Endothelial cell of umbilical vein (primary cell): Measurements from ENCODE around the gene RARA.

Experiments used
- CTCF ChIP-seq, 2 donors: IDR thresholded peaks; 1 replicate in 1 of 2; 2 replicates in 1 of 2; pipeline ENCODE4 v1.5.1; 2011; ENCODE audit warnings: low read length in 2 of 2, mild to moderate bottlenecking in 2 of 2, moderate library complexity in 2 of 2, control low read depth in 1 of 2, inconsistent platforms in 1 of 2, low read depth in 1 of 2; ENCODE audit not compliant: insufficient read depth in 1 of 2; ENCODE audit errors: extremely low read depth in 1 of 2
- EZH2 ChIP-seq: IDR thresholded peaks from 2 replicates; pipeline ENCODE4 v1.6.1; 2012; ENCODE audit warnings: borderline replicate concordance, low read depth, mild to moderate bottlenecking, moderate library complexity, low read length, inconsistent platforms; ENCODE audit not compliant: severe bottlenecking
- GATA2 ChIP-seq: IDR thresholded peaks from 2 replicates; pipeline ENCODE4 v1.7.0; 2011; ENCODE audit warnings: low read depth, mild to moderate bottlenecking, moderate library complexity, mixed read lengths, low read length; ENCODE audit not compliant: insufficient read length, insufficient read depth
- JUN ChIP-seq: IDR thresholded peaks from 2 replicates; pipeline ENCODE4 v1.6.1; 2011; ENCODE audit warnings: borderline replicate concordance, low read depth; ENCODE audit not compliant: insufficient read length, insufficient read depth
- MAX ChIP-seq: IDR thresholded peaks from 2 replicates; pipeline ENCODE4 v1.6.1; 2011; ENCODE audit not compliant: insufficient read depth, insufficient read length
- POLR2A ChIP-seq: IDR thresholded peaks from 2 replicates; pipeline ENCODE4 v1.6.1; 2012; ENCODE audit warnings: low read depth, mild to moderate bottlenecking, control low read depth, low read length
- POLR2AphosphoS5 ChIP-seq: IDR thresholded peaks from 2 replicates; pipeline ENCODE4 v1.6.1; 2012; ENCODE audit warnings: low read depth, mild to moderate bottlenecking, control low read depth, low read length, moderate library complexity; ENCODE audit not compliant: insufficient read depth

- TF ChIP-seq CTCF (IDR thresholded peaks at IDR 0.05; ENCODE audit: extremely low read depth in 1 of 2, insufficient read depth in 1 of 2, low read depth in 1 of 2, low read length in 2 of 2) (no peak), EZH2 (no peak), POLR2AphosphoS5 (no peak), MAX (no peak), POLR2A (no peak), JUN (no peak), GATA2 (no peak)
These were observed 10.9 kb downstream of the RARA start for GRCh38 chr17:40319651-40320540.
